ENCODE measurements around the gene CHRDL1.

Gene CHRDL1

DNA sequence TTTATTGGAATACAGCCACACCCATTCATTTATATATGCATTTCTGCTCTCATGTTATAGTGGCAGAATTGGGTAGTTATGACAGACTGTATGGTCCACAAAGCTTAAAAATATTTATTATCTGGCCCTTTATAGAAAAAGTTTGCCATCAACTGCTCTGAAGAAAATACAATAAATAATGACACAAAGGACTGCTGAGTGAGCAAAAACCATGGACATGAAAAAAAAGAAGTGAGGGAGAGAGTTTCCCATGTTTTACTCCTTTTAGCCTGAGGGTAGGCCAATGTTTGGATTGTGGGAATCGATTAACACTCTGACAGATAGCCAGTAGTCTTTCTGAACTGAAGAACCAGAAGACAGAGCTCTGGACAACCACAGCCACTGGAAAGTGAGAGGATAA lies 149.2 kb downstream of the CHRDL1 start:
- no peak for DNase-seq
